GM12875 (cell line): ENCODE measurements around the gene ARHGAP36.

Experiments used
- H3K4me3 ChIP-seq: one replicate; pipeline ENCODE4 v1.5.1; 2011; ENCODE audit warnings: low read depth, low read length, control low read depth
- CTCF ChIP-seq: IDR thresholded peaks from 2 replicates; pipeline ENCODE4 v1.5.1; 2011; ENCODE audit warnings: low read depth, mild to moderate bottlenecking, control low read depth, inconsistent platforms, low read length, moderate library complexity, borderline replicate concordance; ENCODE audit not compliant: insufficient read depth

ARHGAP36 gene

DNA sequence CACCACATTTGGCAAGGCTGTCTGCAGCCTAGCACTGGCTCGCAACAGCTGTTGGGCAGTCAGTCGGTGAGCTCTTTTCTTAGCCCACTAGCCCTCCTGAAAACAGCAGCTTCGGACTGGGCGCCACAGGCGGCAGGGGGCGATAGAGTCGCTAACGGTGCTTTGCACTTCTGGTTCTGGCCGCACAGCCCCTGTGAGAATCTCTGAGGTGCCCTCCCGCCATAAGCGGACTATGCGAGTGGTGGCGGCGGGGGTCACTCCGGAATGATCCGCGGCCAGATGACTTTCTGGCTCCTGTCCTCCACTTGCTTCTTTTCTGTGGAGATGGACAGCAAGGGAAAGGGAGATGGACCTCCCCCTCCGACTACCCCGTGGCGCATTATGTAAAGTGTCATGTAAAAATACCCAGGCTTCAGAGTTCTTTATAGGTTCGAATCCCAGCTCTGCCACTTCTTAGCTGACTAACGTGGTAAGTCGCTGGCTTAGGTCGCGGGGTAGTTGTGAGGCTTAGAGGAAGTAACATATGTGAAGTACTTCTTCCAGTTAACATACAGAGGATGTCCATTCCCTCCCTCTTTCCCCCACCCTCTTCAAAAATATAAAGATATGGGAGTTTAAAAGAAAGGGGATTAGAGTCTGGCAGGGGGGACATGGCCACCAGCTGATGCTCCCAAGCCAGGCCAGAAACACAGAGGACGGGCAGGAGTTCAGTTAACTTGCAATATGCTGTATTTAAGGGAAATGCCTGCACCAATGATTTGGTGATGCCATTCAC is 11.0 kb downstream of the ARHGAP36 start:
- no peak overlapping the region for H3K4me3 ChIP-seq
- TF ChIP-seq CTCF = peak; percentile 54

GRCh38 chrX:131072871-131073571 is 14.9 kb downstream of the ARHGAP36 start:
- H3K4me3 ChIP-seq = no peak overlapping the region
- TF ChIP-seq CTCF = no peak

DNA sequence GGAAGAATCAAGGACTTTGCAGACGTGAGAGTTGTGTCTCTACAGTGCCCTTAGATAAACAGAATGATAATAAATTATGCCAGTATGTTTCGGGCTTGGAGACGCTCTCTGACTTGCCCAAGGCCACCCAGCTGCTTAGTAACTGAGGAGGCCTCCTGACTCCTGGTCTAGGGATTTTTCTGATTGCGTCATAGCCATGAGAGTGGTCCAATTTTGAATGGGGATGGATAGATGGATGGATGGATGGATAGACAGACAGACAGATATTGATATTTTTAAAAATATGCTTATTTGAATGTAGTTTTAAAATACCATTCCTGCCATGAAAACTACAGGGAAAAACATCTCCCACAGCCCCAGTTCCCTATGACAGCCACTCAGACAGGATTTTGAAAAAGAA is 15.5 kb downstream of the ARHGAP36 start:
- TF ChIP-seq CTCF = no peak
- no peak overlapping the region for H3K4me3 ChIP-seq

- H3K4me3 ChIP-seq = no peak overlapping the region
- no peak for TF ChIP-seq CTCF
Measured at GRCh38 chrX:131081772-131082740, 23.9 kb downstream of the ARHGAP36 start.

DNA sequence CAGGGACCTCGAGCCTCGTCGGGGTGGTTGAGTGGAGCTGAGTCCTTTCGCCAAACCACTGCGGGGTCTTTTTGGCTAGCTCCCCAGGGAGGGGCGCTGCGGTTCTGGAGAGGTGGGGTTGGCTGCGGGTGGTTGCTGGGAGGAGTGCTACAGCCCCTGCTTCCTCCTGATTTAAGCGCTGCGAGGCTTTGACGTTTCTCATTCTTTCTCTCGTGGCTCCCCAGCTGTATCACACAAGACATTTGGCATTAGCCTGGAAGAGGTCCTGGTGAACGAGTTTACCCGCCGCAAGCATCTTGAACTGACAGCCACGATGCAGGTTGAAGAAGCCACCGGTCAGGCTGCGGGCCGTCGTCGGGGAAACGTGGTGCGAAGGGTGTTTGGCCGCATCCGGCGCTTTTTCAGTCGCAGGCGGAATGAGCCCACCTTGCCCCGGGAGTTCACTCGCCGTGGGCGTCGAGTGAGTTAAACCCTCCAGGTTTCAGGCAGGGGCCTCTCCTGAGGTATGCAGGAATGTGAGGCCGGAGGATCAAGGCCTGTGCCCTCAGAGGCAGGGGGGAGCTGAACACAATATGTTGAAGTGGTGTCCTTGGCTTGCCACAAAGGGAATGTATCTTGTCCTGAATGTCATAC is 25.5 kb downstream of the ARHGAP36 start:
- H3K4me3 ChIP-seq = no peak overlapping the region
- TF ChIP-seq CTCF = no peak

DNA sequence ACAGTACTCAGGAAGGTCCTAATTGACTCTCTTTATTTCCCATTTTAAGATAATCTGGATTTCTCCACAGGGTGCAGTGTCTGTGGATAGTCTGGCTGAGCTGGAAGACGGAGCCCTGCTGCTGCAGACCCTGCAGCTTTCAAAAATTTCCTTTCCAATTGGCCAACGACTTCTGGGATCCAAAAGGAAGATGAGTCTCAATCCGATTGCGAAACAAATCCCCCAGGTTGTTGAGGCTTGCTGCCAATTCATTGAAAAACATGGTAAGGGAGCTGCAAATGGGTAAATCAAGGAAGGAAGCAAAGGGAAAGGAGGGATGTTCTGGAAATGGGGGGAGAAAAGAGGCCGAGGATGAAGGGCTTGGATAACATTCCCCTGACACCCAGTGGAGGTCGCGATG is 26.0 kb downstream of the ARHGAP36 start:
- TF ChIP-seq CTCF = no peak
- H3K4me3 ChIP-seq = no peak overlapping the region
